Left lung (tissue), 10 donors: ENCODE measurements around the gene CDK14. TPM values are rescaled to one million over a fixed set of nuclear protein-coding genes. Genes with fewer than 3 reads are reported as not detected.

ENCODE experiments used
- ATAC-seq: fragments of 200-7000 bp; cut with Tn5 transposase; one replicate; pipeline ENCODE4 v1.9.1; 2020; ENCODE audit warnings: moderate library complexity
- DNase-seq, 4 donors: peaks; one replicate each; pipeline ENCODE4 v3.0.0-alpha.2; 2013 to 2020
- H3K27ac ChIP-seq, 2 donors: fragments of 200-600 bp; sonication (generic) in 1 of 2; one replicate each; pipeline versions ENCODE4 v1.5.0 to v1.8.0; 2020 to 2021
- H3K27me3 ChIP-seq, 2 donors: fragments of 200-600 bp; sonication (generic) in 1 of 2; one replicate each; pipeline versions ENCODE4 v1.5.0 to v1.8.0; 2020 to 2021
- H3K36me3 ChIP-seq, 2 donors: fragments of 200-600 bp; sonication (generic) in 1 of 2; one replicate each; pipeline versions ENCODE4 v1.5.0 to v1.8.0; 2020 to 2021
- H3K4me1 ChIP-seq, 2 donors: fragments of 200-600 bp; one replicate each; pipeline ENCODE4 v1.8.0; 2021
- H3K4me3 ChIP-seq, 2 donors: fragments of 200-600 bp; sonication (generic) in 1 of 2; one replicate each; pipeline versions ENCODE4 v1.5.0 to v1.8.0; 2020 to 2021; ENCODE audit warnings: mild to moderate bottlenecking in 1 of 2
- H3K9me3 ChIP-seq, 2 donors: fragments of 200-600 bp; sonication (generic) in 1 of 2; one replicate each; pipeline versions ENCODE4 v1.5.0 to v1.8.0; 2020 to 2021
- CTCF ChIP-seq, 2 donors: fragments of 200-600 bp; sonication (generic) in 1 of 2; IDR thresholded peaks; one replicate each; pipeline versions ENCODE4 v1.5.0 to v1.8.0; 2021; ENCODE audit warnings: antibody characterized with exemption in 2 of 2
- intact Hi-C, 2 donors: fragments of 100-400 bp; cut with DNase I; formaldehyde crosslinking; loops; one replicate each; pipeline versions ENCODE4 v1.11.2 to v1.14.2; 2022
- polyA plus RNA-seq, 6 donors: library from polyadenylated mRNA; unstranded; fragments of 120-200 nt; gene quantifications; one replicate each; pipeline ENCODE4 v1.2.1, GENCODE V29; 2013; ENCODE audit not compliant: insufficient read length in 6 of 6
- total RNA-seq, 2 donors: library from RNA; stranded (reverse); fragmentation: NEBNext Ultra II Directional; extraction: Animal tissue kit (Norgen Biotek cat#: 25700); gene quantifications; one replicate each; pipeline ENCODE4 v1.2.1, GENCODE V29; 2021
- donor health status: DM: no; HTN: yes; CAD: no.
- donor health status: DM: no; HTN: no; CAD: no.

CDK14 gene
- total and polyA plus RNA-seq, 8 donors: 24.1 to 45.1 (median 30.0) TPM

DNA sequence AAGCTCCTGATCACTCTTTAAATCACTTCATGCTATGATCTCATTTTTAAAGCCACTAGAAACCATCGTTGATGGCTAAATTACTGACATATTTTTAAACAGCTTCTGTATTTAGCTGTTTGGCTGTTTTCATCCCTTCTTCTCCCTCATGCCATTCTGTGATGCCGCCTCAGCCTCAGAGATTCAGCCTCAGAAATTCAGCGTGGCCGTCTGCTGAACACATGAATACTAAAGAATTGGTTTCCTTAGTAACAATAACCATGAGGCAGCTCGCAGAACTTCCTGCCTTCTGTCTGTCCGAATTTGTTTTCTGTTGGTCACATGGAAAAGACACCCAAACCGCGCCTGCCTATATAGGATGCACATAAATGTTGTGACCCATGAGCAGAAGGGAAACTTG is 637.1 kb downstream of the CDK14 start:
- no peak for DNase-seq
- Histone ChIP-seq H3K27ac (no peak overlapping the region), H3K4me3 (no peak overlapping the region), H3K9me3 (no peaks in the 10 kb centered on the region), H3K27me3 (no peaks in the 10 kb centered on the region), H3K4me1 (no peaks in the 10 kb centered on the region), H3K36me3 (no peaks in the 10 kb centered on the region)
- ATAC-seq: no peak
- intact Hi-C loops: no loop called here
- TF ChIP-seq CTCF (IDR thresholded peaks at IDR 0.05): no peak

- H3K36me3 ChIP-seq: no peaks in the 10 kb centered on the region
Observed at GRCh38 chr7:91235211-91235832, 639.2 kb downstream of the CDK14 start.

DNA sequence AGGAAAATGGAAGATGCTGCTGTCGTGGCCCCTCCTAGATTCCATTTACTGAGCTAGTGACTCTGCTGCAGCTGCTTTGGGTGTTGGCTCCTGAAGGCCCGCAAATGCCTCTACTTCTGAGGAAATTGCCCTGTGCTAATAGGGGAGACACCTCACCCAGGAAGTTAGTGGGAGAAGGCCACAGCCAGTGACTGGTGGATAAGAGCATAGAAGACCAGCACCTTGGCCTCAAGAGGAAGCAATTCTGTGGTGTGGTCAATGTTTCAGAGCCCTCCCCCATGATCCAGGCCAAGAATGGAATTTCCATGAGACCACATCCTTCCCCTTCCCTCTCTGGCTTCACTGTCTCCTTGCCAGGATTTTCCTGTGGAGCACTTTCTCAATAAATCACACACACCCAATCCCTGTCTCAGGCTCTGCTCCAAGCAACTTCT is 643.1 kb downstream of the CDK14 start:
- intact Hi-C loops: no loop called here
- DNase-seq (peak in 1 of 4 donors; percentile 56), ATAC-seq (peak; percentile 22)
- H3K27ac ChIP-seq: peak overlapping the region; percentile 53 to 78
- H3K36me3 ChIP-seq: no peaks in the 10 kb centered on the region
- no peak for TF ChIP-seq CTCF (IDR thresholded peaks at IDR 0.05)
- H3K4me1 ChIP-seq: peaks cover 15% of the 10 kb centered on the region in 2 donors
- H3K27me3 ChIP-seq: no peaks in the 10 kb centered on the region
- no peak overlapping the region for H3K4me3 ChIP-seq
- H3K9me3 ChIP-seq: no peaks in the 10 kb centered on the region

More at GRCh38 chr7:91235211-91235832, 639.2 kb downstream of the CDK14 start:
- Histone ChIP-seq H3K9me3 (no peaks in the 10 kb centered on the region), H3K4me1 (peaks cover 5 to 13% of the 10 kb centered on the region in 2 donors), H3K27ac (no peak overlapping the region), H3K4me3 (no peak overlapping the region), H3K27me3 (no peaks in the 10 kb centered on the region)
- intact Hi-C loops: no loop called here
- TF ChIP-seq CTCF (IDR thresholded peaks at IDR 0.05): no peak
- ATAC-seq (peak; percentile 55), DNase-seq (peak in 1 of 4 donors; percentile 42)

DNA sequence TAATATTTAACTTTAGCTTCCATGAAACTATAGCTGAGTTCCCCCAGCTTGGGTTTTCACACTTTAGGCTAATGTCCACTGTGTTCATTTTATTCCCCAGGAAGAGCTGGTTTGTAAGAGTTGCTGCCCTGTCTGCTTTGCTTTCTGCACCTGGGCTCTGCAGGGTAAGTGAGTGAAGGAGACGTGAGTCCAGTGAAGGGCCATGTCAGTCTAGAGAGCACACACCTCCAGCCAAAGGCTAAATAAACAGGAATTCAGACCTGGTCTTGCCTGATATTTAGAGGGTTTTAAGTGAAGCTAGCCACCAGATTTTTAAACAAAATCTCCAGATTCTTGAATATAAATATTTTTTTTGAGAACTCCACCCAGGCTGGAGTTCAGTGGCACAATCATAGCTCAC is 643.7 kb downstream of the CDK14 start:
- DNase-seq (no peak), ATAC-seq (peak; percentile 83)
- Histone ChIP-seq H3K36me3 (no peaks in the 10 kb centered on the region), H3K4me3 (no peak overlapping the region), H3K27me3 (no peaks in the 10 kb centered on the region), H3K9me3 (no peaks in the 10 kb centered on the region), H3K27ac (peak overlapping the region; percentile 53 to 78), H3K4me1 (peaks cover 15% of the 10 kb centered on the region in 2 donors)
- intact Hi-C loops: no loop called here
- TF ChIP-seq CTCF (IDR thresholded peaks at IDR 0.05): no peak

DNA sequence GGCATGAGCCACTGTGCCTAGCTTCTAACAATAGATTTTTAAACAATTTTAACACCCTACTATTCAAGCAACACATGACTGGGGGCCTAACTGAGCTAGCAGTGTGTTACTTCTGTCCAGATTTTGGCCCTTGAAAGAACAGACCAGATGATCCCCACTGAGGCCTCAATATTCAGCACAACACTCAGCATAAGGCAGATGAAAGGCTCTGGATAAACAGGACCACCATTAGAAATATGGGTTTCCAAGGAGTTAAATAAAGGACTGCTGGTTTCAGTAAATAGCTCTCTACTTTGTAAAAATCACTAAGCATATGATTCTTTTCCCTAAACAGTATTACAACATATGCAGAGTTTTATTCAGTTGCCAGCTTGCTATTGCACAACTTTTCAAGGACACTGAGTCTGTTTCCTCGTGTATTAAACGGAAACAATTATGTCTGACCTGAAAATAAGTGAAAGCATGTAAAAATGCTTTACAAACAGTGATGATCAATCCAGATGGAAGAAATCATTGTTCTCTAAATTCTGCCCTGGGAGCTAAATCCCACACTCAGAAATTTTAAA is 644.3 kb downstream of the CDK14 start:
- no peak for TF ChIP-seq CTCF (IDR thresholded peaks at IDR 0.05)
- DNase-seq: peak in 2 of 4 donors; percentile 91 to 93

More for the DNA sequence above, 644.3 kb downstream of the CDK14 start:
- Histone ChIP-seq H3K36me3 (no peaks in the 10 kb centered on the region), H3K4me3 (no peak overlapping the region), H3K4me1 (peaks cover 15% of the 10 kb centered on the region in 2 donors), H3K9me3 (no peaks in the 10 kb centered on the region), H3K27ac (peak overlapping the region; percentile 53 to 78), H3K27me3 (no peaks in the 10 kb centered on the region)
- peak; percentile 69 for ATAC-seq
- intact Hi-C loops: no loop called here
